ENCODE measurements around the gene RADX.
"Not testable (repeated sequence)": the region's sequence is repeated elsewhere in the genome, so short reads cannot be mapped to it uniquely, and the experiment has no call there.

Gene RADX

GRCh38 chrX:106611679-106612392 lies at the start of gene RADX:
Gene RADX (plus strand): TSS chrX:106611978. CDS start chrX:106612081, 103 bp downstream.
- peak; percentile 63 for DNase-seq

- no peak for DNase-seq
These were observed 46.8 kb upstream of the RADX start for GRCh38 chrX:106564986-106565385.

DNA sequence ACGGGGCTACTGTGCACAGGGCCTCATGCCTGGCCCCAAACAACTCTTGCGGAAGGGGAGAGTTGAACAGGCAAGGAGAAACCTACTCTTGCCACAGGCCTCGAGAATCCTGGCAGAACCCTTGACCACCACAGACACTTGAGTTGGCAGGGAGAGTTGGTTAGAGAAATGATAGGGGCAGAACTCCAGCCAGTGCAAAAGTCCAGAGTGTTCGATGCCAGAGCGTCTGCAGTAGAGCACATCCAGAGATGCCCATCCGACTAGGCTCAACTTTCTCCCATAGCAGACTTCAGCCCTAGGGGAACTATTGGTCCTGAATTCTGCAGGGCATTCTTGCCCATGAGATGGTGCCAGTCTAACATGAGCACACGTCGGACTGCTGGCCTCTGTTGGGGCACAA lies 45.4 kb upstream of the RADX start:
- DNase-seq, result no peak

GRCh38 chrX:106581856-106582255 lies 29.9 kb upstream of the RADX start:
- no peak for DNase-seq

- DNase-seq, result no peak
These were observed 26.3 kb upstream of the RADX start for GRCh38 chrX:106585478-106585877.

DNA sequence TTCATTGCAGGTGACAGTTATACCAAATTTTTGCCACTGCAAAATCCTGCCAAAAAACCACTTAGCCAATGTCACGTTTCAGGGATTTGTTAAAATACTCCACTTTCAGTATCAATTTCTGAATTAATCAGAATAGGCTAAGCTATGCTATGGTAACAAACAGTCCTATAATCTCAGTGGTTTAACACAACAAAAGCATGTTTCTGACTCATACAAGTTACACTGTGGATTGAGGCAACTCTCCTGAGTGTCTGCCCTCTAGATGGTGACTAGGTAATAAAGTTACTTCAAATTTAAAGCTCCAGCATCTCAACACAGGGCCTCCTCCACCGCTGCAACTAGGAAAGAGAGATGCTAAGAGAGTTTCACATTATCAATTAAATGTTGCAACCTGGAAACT lies 23.0 kb upstream of the RADX start:
- no peak for DNase-seq

DNA sequence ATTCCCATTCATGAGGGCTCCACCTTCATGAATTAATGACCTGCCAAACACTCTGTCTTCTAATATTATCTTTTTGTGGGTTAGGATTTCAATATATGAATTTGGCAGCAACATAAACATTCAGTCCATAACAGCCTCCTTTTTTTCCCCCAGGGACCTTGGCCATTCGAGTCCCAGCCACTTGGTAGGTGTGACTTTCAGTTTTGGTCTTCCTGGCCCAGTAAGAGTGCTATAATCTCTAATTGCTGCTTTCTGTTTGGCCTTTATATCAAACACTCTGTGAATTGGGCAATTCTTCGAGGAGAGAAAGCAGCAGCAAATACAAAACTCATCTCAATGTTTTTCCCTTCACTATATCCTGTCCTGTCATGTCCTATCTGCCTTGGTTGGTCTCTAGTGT lies 12.4 kb upstream of the RADX start:
- DNase-seq, result no peak

DNA sequence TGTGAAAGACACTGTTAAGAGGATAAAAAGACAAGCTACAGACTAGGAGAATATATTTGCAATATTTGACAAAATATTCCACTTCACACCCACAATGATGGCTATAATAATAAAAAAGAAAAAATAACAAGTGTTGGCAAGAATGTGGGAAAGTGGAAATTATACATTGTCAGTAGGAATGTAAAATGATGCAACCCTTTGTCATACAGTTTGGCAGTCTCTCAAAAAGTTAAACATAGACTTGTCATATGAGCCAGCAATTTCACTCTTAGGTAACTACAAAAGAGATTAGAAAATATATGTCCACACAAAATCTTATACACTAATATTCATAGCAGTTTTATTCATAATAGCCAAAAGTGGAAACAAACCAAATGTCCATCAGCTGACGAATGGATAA lies 5.2 kb upstream of the RADX start:
- peak; percentile 14 for DNase-seq

DNA sequence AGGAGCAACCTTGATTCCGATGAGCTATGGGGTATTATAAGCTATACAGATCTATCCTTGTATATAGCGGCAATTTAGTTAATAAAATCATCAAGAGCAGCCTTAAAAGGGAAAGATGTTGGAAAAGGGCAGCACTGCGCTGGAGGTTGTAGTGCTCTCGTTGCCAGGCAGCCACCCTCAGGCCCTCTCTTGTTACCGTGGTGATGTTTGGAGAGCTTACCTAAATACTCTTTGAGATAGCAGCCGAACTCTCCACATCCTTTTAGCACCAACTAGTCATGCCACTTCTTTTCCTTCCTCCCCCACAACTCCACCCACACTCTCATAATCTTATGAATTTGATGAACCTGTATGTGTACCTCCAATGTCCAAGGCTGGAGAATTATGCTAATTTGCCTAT lies 3.8 kb upstream of the RADX start:
- DNase-seq, result no peak

DNA sequence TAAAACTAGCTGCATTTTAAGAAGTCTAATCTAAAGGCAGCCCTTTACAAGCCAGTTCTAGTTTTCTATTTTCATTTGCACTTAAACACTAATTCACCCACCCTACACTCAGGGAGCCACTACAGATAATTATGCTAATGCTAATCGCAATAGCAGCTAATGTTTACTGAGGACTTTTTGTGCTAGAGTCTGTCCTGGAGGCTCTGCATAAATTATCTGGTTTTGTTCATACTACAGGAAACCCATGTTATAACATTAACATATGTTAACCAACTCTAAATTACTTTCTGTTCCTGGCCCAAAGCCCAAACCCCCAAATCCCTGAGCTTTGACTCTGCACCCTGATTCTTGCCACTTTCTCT lies 480 bp upstream of the RADX start:
- no peak for DNase-seq

DNA sequence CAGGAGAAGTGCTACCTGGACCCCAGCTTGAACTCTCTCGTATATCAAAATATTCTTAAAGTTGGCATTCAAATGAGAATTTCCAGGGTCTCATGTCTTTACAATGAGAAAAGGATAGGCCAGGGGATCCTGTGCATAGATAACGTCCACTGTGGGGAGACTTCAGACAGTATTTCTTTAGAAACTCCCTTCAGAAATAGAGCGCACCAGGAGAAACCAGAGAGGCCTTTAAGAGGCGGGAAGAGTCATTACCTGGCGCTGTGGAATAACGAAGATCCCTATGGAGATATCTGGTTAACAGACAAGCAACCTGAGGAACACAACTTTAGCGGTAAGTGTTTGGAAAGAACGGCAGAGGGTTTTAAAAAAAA lies 600 bp downstream of the RADX start:
- DNase-seq, result peak; percentile 3

GRCh38 chrX:106613277-106613676 lies 1.5 kb downstream of the RADX start:
- DNase-seq, result no peak

DNA sequence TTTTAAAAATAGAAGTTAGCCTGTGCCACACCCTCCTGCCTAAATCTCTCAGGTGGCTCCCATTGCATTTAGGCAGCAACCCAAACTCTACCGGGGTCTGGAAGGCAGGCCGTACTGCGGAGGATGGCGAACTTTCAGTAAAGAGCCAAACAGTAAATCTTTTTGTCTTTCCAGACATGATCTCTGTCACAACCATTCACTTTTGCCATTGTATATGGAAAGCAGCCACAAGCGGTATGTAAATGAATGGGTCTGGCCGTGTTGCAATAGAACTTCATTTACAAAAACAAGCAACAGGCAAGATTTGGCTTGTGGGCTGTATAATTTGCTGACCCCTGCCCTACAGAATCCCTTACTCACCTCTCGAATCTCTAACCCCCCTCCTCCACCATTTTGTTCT lies 3.3 kb downstream of the RADX start:
- no peak for DNase-seq

GRCh38 chrX:106619797-106620196 lies 8.0 kb downstream of the RADX start:
- no peak for DNase-seq

DNA sequence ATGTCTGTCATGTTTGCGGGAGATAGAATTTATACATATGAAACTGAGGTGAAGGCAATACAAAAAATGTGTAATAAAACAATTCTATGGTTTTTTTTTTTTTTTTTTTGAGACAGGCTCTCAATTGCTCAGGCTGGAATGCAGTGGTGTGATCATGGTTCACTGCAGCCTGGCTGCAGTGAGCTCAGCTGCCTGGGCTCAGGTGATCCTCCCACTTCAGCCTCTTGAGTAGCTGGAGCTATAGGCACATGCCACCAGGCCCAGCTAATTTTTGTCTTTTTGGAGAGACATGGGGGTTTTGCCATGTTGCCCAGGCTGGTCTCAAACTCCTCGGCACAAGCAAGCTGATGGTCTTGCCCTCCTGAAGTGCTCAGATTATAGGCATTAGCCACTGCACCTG lies 10.1 kb downstream of the RADX start:
- DNase-seq, result no peak

DNA sequence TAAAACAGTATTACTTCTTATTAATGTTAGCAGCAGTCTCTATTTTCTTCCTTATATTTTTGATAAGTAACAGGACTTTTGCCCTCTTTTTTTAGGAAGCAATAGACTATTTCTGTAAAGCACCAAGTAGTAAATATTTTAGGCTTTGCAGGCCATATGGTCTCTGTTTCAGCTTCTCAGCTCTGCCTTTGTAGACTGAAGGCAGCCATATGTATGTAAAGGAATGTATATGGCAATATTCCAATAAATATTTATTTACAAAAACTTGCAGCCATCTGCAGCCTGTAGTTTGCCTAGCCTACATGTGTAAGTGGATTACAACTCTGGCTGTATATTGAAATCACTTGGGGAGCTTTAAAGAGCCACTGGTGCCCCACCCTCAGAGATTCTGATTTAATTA lies 15.0 kb downstream of the RADX start:
- DNase-seq, result no peak

- no peak for DNase-seq
These were observed 19.8 kb downstream of the RADX start for GRCh38 chrX:106631615-106632014.

DNA sequence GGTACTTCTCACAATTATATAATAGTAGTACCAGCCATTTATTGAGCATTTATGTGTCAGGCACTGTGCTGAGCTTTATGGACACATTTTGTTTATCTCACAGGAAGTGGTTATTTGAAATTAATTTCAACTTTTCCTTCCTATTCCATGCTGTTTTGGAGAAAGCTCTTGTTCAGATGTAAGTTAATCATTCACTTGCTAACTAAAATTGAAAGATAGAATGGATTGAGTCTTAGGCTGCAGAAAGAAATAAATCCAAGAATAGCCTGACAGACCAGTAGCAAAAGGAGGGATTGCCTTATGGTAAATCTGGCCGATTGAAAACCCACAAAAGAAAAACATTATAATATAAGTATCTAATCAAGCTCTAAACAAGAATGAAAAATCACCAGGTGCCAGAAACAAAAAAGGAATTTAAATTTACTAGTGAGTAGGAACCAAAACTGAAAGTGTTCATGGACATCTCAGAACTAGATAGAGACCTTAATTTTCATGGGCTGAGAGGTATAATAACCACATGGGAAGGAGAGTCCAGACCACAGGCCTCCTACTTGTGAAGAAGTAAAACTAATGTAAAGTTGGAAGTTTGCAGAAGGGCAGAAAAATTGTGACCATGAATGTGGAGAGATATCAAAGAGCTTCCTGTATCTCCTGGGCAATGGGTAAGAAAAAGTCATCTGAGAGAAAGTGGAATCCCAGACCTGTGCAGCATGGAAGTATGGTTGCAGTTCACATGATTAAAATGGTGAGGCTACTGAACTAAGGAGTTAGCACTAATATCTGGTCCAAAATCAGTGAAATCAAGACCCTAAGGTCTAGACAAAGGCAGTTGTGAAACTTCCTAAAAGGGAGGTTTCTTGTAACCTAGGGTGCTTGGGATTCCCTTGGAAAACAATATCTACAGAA lies 38.0 kb downstream of the RADX start:
- no peak for DNase-seq

DNA sequence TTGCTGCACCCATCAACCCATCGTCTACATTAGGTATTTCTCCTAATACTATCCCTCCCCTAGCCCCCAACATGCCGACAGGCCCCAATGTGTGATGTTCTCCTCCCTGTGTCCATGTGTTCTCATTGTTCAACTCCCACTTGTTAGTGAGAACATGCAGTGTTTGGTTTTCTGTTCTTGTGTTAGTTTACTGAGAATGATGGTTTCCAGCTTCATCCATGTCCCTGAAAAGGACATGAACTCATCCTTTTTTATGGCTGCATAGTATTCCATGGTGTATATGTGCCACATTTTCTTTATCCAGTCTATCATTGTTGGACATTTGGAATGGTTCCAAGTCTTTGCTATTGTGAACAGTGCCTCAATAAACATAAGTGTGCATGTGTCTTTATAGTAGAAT lies 41.8 kb downstream of the RADX start:
- DNase-seq, result not testable (repeated sequence)

DNA sequence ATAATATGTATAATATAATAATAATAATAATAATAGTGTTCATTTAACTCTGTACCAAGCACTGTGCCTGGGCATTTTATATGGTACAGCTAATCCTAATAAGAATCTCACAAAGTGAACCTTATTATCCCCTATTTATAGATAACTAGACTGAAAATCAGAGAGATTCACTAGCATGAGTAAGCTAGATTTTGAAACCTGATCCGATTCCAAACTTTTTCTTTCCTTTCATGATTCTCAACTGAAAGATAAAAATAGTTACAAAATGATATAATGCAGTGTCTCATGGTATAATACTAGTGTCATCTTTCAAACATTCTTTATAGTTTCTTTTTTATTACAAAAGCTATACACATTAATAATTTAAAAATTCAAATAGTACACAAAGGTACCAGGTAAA lies 58.9 kb downstream of the RADX start:
- DNase-seq, result peak; percentile 20

GRCh38 chrX:106672527-106672926 lies 60.7 kb downstream of the RADX start:
- no peak for DNase-seq

GRCh38 chrX:106680716-106681115 lies 68.9 kb downstream of the RADX start:
- no peak for DNase-seq

- no peak for DNase-seq
These were observed 72.4 kb downstream of the RADX start for GRCh38 chrX:106684207-106684606.

GRCh38 chrX:106692425-106693065 lies 80.8 kb downstream of the RADX start:
- no peak for DNase-seq
